ENCODE results near the gene LEFTY1. TPM values are rescaled to one million over a fixed set of nuclear protein-coding genes. Genes with fewer than 3 reads are reported as not detected.

Gene LEFTY1
- total and polyA plus RNA-seq, 2 of the 13 experiments (the other 11 are each of a cell fraction or from before 2014, with no cell fraction given) = 0.29 to 0.79 TPM

GRCh38 chr1:225878282-225878681, 10.7 kb downstream of the LEFTY1 start (continued):
- TF ChIP-seq SP140L (CRISPR knock-in tag; IDR thresholded peaks at IDR 0.05; ENCODE audit: borderline replicate concordance) = no peak
- no peak for TF ChIP-seq MXI1 (IDR thresholded peaks at IDR 0.05; ENCODE audit: borderline replicate concordance, low read depth, low read length)
- peak; percentile 26; the same call in 1 of the 2 replicates for TF ChIP-seq NR2F6 (IDR thresholded peaks at IDR 0.05)
- peak; percentile 43; the same call in 1 of the 2 replicates for TF ChIP-seq NR2F6 (CRISPR knock-in tag; IDR thresholded peaks at IDR 0.05)
- no peak for TF ChIP-seq XRCC5 (optimal IDR thresholded peaks at IDR 0.05; ENCODE audit: low read length)
- no peak for TF ChIP-seq ZNF263 (CRISPR knock-in tag; IDR thresholded peaks at IDR 0.05)
- TF ChIP-seq TSC22D2 (CRISPR knock-in tag; IDR thresholded peaks at IDR 0.05; ENCODE audit: borderline replicate concordance) = no peak

- Histone ChIP-seq H3K27ac (ENCODE audit: extremely low read length, insufficient read depth, low read length) (no peak overlapping the region), H3K27me3 (ENCODE audit: control insufficient read depth in 1 of 2, insufficient read depth in 2 of 2, low read length in 2 of 2) (no peaks in the 10 kb centered on the region; a peak in 1 of 5 replicates), H3K79me2 (ENCODE audit: insufficient read depth, low read length) (peaks cover 37% of the 10 kb centered on the region), H2AFZ (ENCODE audit: low read length) (no peak overlapping the region), H3K9me3 (ENCODE audit: low read length) (no peaks in the 10 kb centered on the region), H3K4me2 (ENCODE audit: low read depth, low read length) (peak overlapping the region; percentile 100), H4K20me1 (ENCODE audit: insufficient read depth, low read length) (peaks cover 20% of the 10 kb centered on the region), H3K4me3 (replicated peaks in 1 of 3; ENCODE audit: insufficient read depth in 1 of 3, low read depth in 2 of 3, low read length in 3 of 3) (no peak overlapping the region), H3K9ac (ENCODE audit: insufficient read depth, low read depth, low read length) (no peak overlapping the region), H3K36me3 (replicated peaks in 1 of 2; ENCODE audit: control insufficient read depth in 1 of 2, insufficient read depth in 2 of 2, low read length in 2 of 2) (peaks cover 8 to 35% of the 10 kb centered on the region in 2 experiments), H3K4me1 (ENCODE audit: insufficient read depth, low read length) (peaks cover 45% of the 10 kb centered on the region)
- intact Hi-C loops (cut with micrococcal nuclease; ENCODE audit: unreplicated experiment) (loop anchor here (5.0 kb wide), 1 partner anchor 35 kb away; no protein-coding TSS in a partner anchor), in situ Hi-C loops (cut with HindIII; ENCODE audit: extremely low pct_ligation_motif_present, low pct_unique_long_range_greater_than_20kb) (no loop called here)
- peak; percentile 73 for FAIRE-seq
- POLR2A ChIA-PET = interaction anchor here (1.0 kb wide), 1 partner anchor 64 kb away, joined by 3 read pairs; no protein-coding TSS in a partner anchor
- no TSS peak for BruUV-seq (replicated peaks)
- DNase-seq (ENCODE audit: low spot score) = peak; percentile 42
- 40% methylated on average over 7 of the region's 10 CpGs for WGBS (ENCODE audit: low lambda C conversion rate)
- CTCF ChIA-PET (ENCODE audit: low intra/inter-chr PET ratio, low total read pairs) = interaction anchor here (1.8 kb wide), 1 partner anchor 34 kb away, joined by 5 read pairs; no protein-coding TSS in a partner anchor
- TF ChIP-seq XRCC5 (optimal IDR thresholded peaks at IDR 0.05; ENCODE audit: low read length) (peak; percentile 82), ZNF629 (CRISPR knock-in tag; conservative IDR thresholded peaks at IDR 0.05) (no peak), STAG1 (CRISPR knock-in tag; IDR thresholded peaks at IDR 0.05) (peak; percentile 20; the same call in 1 of the 2 replicates), CTCF (CRISPR knock-in tag; IDR thresholded peaks at IDR 0.05) (peak; percentile 33; the same call in 1 of the 2 replicates), ZNF674 (CRISPR knock-in tag; IDR thresholded peaks at IDR 0.05; ENCODE audit: low read depth) (no peak), ZNF367 (CRISPR knock-in tag; IDR thresholded peaks at IDR 0.05; ENCODE audit: borderline replicate concordance) (no peak), YY1 (IDR thresholded peaks at IDR 0.05; ENCODE audit: insufficient read depth, insufficient replicate concordance, low read depth, low read length) (peak; percentile 13), ZNF687 (CRISPR knock-in tag; IDR thresholded peaks at IDR 0.05) (peak; percentile 21; the same call in 1 of the 2 replicates), ZNF784 (CRISPR knock-in tag; IDR thresholded peaks at IDR 0.05; ENCODE audit: borderline replicate concordance) (0 out of 2 replicates have a peak, but pooled peaks have one; percentile 6)
- ATAC-seq = peak; percentile 13
Observed at GRCh38 chr1:225877580-225877979, 11.4 kb downstream of the LEFTY1 start.
